ENCODE results near the gene HNRNPU. TPM values are rescaled to one million over a fixed set of nuclear protein-coding genes. Genes with fewer than 3 reads are reported as not detected.

HNRNPU gene
- total RNA-seq, 2 donors from 2014 or later = 517 to 556 TPM

GRCh38 chr1:244841273-244841927, 22.9 kb downstream of the HNRNPU start:
- H3K27me3 Mint-ChIP-seq (ENCODE audit: insufficient read depth) = no peaks in the 10 kb centered on the region
- H3K4me1 ChIP-seq (ENCODE audit: control insufficient read depth, insufficient read depth, low read length) = no peaks in the 10 kb centered on the region
- H3K4me3 ChIP-seq (ENCODE audit: low read length) = no peak overlapping the region
- no peaks in the 10 kb centered on the region for H3K27me3 ChIP-seq (ENCODE audit: control insufficient read depth, insufficient read depth, low read length, poor library complexity, severe bottlenecking)
- H3K4me1 Mint-ChIP-seq = peaks cover 19% of the 10 kb centered on the region
- TF ChIP-seq, protein P1, sequence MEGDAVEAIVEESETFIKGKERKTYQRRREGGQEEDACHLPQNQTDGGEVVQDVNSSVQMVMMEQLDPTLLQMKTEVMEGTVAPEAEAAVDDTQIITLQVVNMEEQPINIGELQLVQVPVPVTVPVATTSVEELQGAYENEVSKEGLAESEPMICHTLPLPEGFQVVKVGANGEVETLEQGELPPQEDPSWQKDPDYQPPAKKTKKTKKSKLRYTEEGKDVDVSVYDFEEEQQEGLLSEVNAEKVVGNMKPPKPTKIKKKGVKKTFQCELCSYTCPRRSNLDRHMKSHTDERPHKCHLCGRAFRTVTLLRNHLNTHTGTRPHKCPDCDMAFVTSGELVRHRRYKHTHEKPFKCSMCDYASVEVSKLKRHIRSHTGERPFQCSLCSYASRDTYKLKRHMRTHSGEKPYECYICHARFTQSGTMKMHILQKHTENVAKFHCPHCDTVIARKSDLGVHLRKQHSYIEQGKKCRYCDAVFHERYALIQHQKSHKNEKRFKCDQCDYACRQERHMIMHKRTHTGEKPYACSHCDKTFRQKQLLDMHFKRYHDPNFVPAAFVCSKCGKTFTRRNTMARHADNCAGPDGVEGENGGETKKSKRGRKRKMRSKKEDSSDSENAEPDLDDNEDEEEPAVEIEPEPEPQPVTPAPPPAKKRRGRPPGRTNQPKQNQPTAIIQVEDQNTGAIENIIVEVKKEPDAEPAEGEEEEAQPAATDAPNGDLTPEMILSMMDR (conservative IDR thresholded peaks at IDR 0.05) = no peak
- WGBS, 2 experiments (ENCODE audit: insufficient coverage in 1 of 2, insufficient read length in 1 of 2) = 96 to 97% methylated on average over 7 to 9 of the region's 9 CpGs
- no peak overlapping the region for H3K4me3 Mint-ChIP-seq
- peaks cover 87% of the 10 kb centered on the region for H3K36me3 ChIP-seq (ENCODE audit: control insufficient read depth, insufficient read depth, low read length)
- no peak overlapping the region for H3K9ac ChIP-seq (ENCODE audit: extremely low read depth, low read length, poor library complexity, severe bottlenecking)
- H3K9me3 ChIP-seq (ENCODE audit: control insufficient read depth, low read length) = no peaks in the 10 kb centered on the region
- no peak for DNase-seq
- H3K27ac ChIP-seq (ENCODE audit: low read depth, low read length) = no peak overlapping the region
- peaks cover 68% of the 10 kb centered on the region for H3K36me3 Mint-ChIP-seq (ENCODE audit: low read depth)
- H3K27ac Mint-ChIP-seq = no peak overlapping the region
- no peaks in the 10 kb centered on the region for H3K9me3 Mint-ChIP-seq

GRCh38 chr1:244840219-244840794, 24.0 kb downstream of the HNRNPU start:
- Histone ChIP-seq H3K9ac (ENCODE audit: extremely low read depth, low read length, poor library complexity, severe bottlenecking) (no peak overlapping the region), H3K9me3 (ENCODE audit: control insufficient read depth, low read length) (no peaks in the 10 kb centered on the region), H3K36me3 (ENCODE audit: control insufficient read depth, insufficient read depth, low read length) (peaks cover 76% of the 10 kb centered on the region), H3K27ac (ENCODE audit: low read depth, low read length) (no peak overlapping the region), H3K4me1 (ENCODE audit: control insufficient read depth, insufficient read depth, low read length) (no peaks in the 10 kb centered on the region), H3K27me3 (ENCODE audit: control insufficient read depth, insufficient read depth, low read length, poor library complexity, severe bottlenecking) (no peaks in the 10 kb centered on the region), H3K4me3 (ENCODE audit: low read length) (no peak overlapping the region)
- Mint-ChIP-seq H3K27me3 (ENCODE audit: insufficient read depth) (no peaks in the 10 kb centered on the region), H3K9me3 (no peaks in the 10 kb centered on the region), H3K27ac (peak overlapping the region; percentile 14), H3K4me3 (no peak overlapping the region), H3K4me1 (peaks cover 19% of the 10 kb centered on the region), H3K36me3 (ENCODE audit: low read depth) (peaks cover 58% of the 10 kb centered on the region)
- 93 to 96% methylated on average over 3 to 5 of the region's 5 CpGs for WGBS, 2 experiments (ENCODE audit: insufficient coverage in 1 of 2, insufficient read length in 1 of 2)
- DNase-seq = no peak
- TF ChIP-seq, protein P1 (conservative IDR thresholded peaks at IDR 0.05) = no peak

- Histone ChIP-seq H3K27ac (ENCODE audit: low read depth, low read length) (no peak overlapping the region), H3K9me3 (ENCODE audit: control insufficient read depth, low read length) (no peaks in the 10 kb centered on the region), H3K4me1 (ENCODE audit: control insufficient read depth, insufficient read depth, low read length) (no peaks in the 10 kb centered on the region), H3K4me3 (ENCODE audit: low read length) (no peak overlapping the region), H3K9ac (ENCODE audit: extremely low read depth, low read length, poor library complexity, severe bottlenecking) (no peak overlapping the region), H3K36me3 (ENCODE audit: control insufficient read depth, insufficient read depth, low read length) (peaks cover 70% of the 10 kb centered on the region), H3K27me3 (ENCODE audit: control insufficient read depth, insufficient read depth, low read length, poor library complexity, severe bottlenecking) (no peaks in the 10 kb centered on the region)
- Mint-ChIP-seq H3K27ac (no peak overlapping the region), H3K9me3 (no peaks in the 10 kb centered on the region), H3K36me3 (ENCODE audit: low read depth) (peaks cover 52% of the 10 kb centered on the region), H3K27me3 (ENCODE audit: insufficient read depth) (no peaks in the 10 kb centered on the region), H3K4me1 (peaks cover 19% of the 10 kb centered on the region), H3K4me3 (no peak overlapping the region)
- 80 to 92% methylated on average over 1 to 2 of the region's 2 CpGs for WGBS, 2 experiments (ENCODE audit: insufficient coverage in 1 of 2, insufficient read length in 1 of 2)
- TF ChIP-seq, protein P1 (conservative IDR thresholded peaks at IDR 0.05) = no peak
- no peak for DNase-seq
Measured at GRCh38 chr1:244839656-244840055, 24.7 kb downstream of the HNRNPU start.

All from endodermal cell (in vitro differentiated cells).